Measurements from ENCODE around the gene INPP1. TPM values are rescaled to one million over a fixed set of nuclear protein-coding genes. Genes with fewer than 3 reads are reported as not detected.

INPP1 gene
- total and polyA plus RNA-seq, 2 experiments from 2014 or later: 13.0 to 16.1 TPM

DNA sequence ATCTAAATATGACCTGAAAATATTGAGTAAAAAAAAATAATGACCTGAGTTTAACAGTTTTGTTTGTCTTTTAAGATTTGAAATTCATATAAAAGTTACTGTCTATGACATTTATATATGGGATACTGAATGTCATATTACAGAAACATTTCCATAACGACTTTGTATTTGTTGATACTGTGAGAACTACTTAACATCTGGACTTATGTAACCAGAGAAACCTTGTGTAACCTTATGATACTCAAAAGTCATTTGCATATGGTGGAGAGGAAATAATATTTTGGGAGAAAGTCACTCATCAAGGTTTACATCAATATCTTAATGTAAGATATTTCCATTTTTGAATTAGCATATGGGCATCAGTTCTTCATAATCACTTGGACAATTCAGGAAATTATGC, 77.4 kb downstream of the INPP1 start:
- no peak overlapping the region for H3K4me2 ChIP-seq
- no peaks in the 10 kb centered on the region for H3K36me3 ChIP-seq (replicated peaks; ENCODE audit: insufficient read depth, low read depth)
- TF ChIP-seq EZH2 (IDR thresholded peaks at IDR 0.05; ENCODE audit: borderline replicate concordance): no peak
- TF ChIP-seq, protein P1, sequence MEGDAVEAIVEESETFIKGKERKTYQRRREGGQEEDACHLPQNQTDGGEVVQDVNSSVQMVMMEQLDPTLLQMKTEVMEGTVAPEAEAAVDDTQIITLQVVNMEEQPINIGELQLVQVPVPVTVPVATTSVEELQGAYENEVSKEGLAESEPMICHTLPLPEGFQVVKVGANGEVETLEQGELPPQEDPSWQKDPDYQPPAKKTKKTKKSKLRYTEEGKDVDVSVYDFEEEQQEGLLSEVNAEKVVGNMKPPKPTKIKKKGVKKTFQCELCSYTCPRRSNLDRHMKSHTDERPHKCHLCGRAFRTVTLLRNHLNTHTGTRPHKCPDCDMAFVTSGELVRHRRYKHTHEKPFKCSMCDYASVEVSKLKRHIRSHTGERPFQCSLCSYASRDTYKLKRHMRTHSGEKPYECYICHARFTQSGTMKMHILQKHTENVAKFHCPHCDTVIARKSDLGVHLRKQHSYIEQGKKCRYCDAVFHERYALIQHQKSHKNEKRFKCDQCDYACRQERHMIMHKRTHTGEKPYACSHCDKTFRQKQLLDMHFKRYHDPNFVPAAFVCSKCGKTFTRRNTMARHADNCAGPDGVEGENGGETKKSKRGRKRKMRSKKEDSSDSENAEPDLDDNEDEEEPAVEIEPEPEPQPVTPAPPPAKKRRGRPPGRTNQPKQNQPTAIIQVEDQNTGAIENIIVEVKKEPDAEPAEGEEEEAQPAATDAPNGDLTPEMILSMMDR (IDR thresholded peaks at IDR 0.05; ENCODE audit: poor library complexity): no peak
- TF ChIP-seq EZH2phosphoT487 (IDR thresholded peaks at IDR 0.05; ENCODE audit: low read depth, severe bottlenecking, unreplicated experiment): no peak
- H2AFZ ChIP-seq: no peak overlapping the region
- no peaks in the 10 kb centered on the region for H3K79me2 ChIP-seq
- WGBS (ENCODE audit: low lambda C conversion rate, missing lambda C conversion rate): 49% methylated on average over 1 of the region's 1 CpG
- no peak overlapping the region for H3K4me3 ChIP-seq
- no peaks in the 10 kb centered on the region for H3K9me3 ChIP-seq (ENCODE audit: low read depth)
- H3K4me1 ChIP-seq (ENCODE audit: insufficient read depth): no peaks in the 10 kb centered on the region
- no peaks in the 10 kb centered on the region for H4K20me1 ChIP-seq (ENCODE audit: insufficient read depth, poor library complexity, severe bottlenecking)
- no peak overlapping the region for H3K27ac ChIP-seq
- H3K27me3 ChIP-seq: no peaks in the 10 kb centered on the region
- no peak for DNase-seq (ENCODE audit: low spot score)
- H3K9me2 ChIP-seq (replicated peaks; ENCODE audit: insufficient read depth): no peaks in the 10 kb centered on the region

Other genes starting within 250 kb of the INPP1 start
- gene HIBCH, start 23.8 kb upstream of the INPP1 start, total RNA-seq: 30.9 and 34.6 TPM in 2 replicates
- 55.9 and 57.0 TPM in 2 replicates for gene HIBCH, start 23.8 kb upstream of the INPP1 start, polyA plus RNA-seq
- gene MFSD6, start 64.8 kb downstream of the INPP1 start, total RNA-seq: 15.9 and 17.9 TPM in 2 replicates
- 5.2 and 9.7 TPM in 2 replicates for gene MFSD6, start 64.8 kb downstream of the INPP1 start, polyA plus RNA-seq
- gene NEMP2, start 191.1 kb downstream of the INPP1 start, total RNA-seq: 8.1 and 9.9 TPM in 2 replicates
- 3.2 and 6.2 TPM in 2 replicates for gene NEMP2, start 191.1 kb downstream of the INPP1 start, polyA plus RNA-seq